ENCODE measurements around the gene PDE3A.

PDE3A gene

DNA sequence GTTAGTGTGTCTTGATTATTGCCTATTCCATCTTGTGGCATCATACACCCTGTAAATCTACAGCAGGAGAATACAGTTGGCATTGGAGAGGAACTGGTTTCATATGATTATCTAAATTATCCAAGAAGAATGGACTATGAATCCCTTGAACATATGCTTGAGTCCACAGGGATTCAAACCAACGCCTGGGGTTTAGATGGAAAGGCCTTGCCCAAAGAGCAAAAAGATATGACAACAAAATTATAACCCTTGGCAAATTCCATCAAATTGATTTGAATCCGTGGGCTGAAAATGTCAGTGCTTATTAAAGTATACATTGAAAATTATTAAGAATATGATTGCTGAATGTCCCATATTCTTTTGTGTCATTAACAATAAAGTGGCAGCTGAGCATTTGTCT, 108.2 kb downstream of the PDE3A start:
- no peak overlapping the region for H3K27ac Mint-ChIP-seq
- no peaks in the 10 kb centered on the region for H3K36me3 Mint-ChIP-seq
- ATAC-seq (no peak), DNase-seq (ENCODE audit: low spot score in 2 of 2) (no peak)
- H3K4me1 Mint-ChIP-seq = no peaks in the 10 kb centered on the region
- no peak overlapping the region for H3K4me3 Mint-ChIP-seq
- no peaks in the 10 kb centered on the region for H3K9me3 Mint-ChIP-seq

GRCh38 chr12:20477255-20477654, 108.9 kb downstream of the PDE3A start:
- no peak overlapping the region for H3K27ac Mint-ChIP-seq
- DNase-seq (ENCODE audit: low spot score in 2 of 2) = no peak
- no peak overlapping the region for H3K4me3 Mint-ChIP-seq
- no peaks in the 10 kb centered on the region for H3K36me3 Mint-ChIP-seq
- H3K4me1 Mint-ChIP-seq = no peaks in the 10 kb centered on the region
- H3K9me3 Mint-ChIP-seq = no peaks in the 10 kb centered on the region
- ATAC-seq = no peak

DNA sequence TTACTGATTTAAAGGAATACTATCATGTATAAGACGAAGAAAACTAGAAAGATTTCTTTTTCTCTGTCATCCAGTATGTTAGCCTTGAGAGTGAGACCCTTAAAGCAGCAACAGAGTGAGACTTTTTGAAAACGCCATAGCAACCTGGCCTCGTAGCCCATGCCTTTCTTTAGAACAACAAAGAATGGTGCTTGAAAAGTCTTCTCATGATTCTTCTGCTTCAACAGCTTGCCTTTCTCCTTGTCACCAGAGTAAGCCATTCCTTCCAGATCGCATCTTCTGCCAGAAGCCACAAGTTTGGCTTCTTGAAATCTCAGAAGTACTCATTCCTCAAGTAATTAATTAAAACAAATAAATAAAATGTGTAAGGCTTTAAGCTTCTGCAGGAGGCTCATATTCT, 109.3 kb downstream of the PDE3A start:
- no peaks in the 10 kb centered on the region for H3K9me3 Mint-ChIP-seq
- DNase-seq (ENCODE audit: low spot score in 2 of 2) = no peak

GRCh38 chr12:20482491-20483054, 114.2 kb downstream of the PDE3A start:
- no peak overlapping the region for H3K27ac Mint-ChIP-seq
- no peaks in the 10 kb centered on the region for H3K9me3 Mint-ChIP-seq
- DNase-seq (ENCODE audit: low spot score in 2 of 2) (no peak), ATAC-seq (no peak)
- no peaks in the 10 kb centered on the region for H3K4me1 Mint-ChIP-seq
- no peaks in the 10 kb centered on the region for H3K36me3 Mint-ChIP-seq
- no peak overlapping the region for H3K4me3 Mint-ChIP-seq

More for the DNA sequence above, 109.3 kb downstream of the PDE3A start:
- no peaks in the 10 kb centered on the region for H3K36me3 Mint-ChIP-seq
- H3K4me1 Mint-ChIP-seq = no peaks in the 10 kb centered on the region
- no peak overlapping the region for H3K27ac Mint-ChIP-seq
- H3K4me3 Mint-ChIP-seq = no peak overlapping the region
- no peak for ATAC-seq

GRCh38 chr12:20483776-20484175, 115.4 kb downstream of the PDE3A start:
- H3K4me3 Mint-ChIP-seq = no peak overlapping the region
- DNase-seq (ENCODE audit: low spot score in 2 of 2) (no peak), ATAC-seq (no peak)
- H3K27ac Mint-ChIP-seq = no peak overlapping the region
- H3K36me3 Mint-ChIP-seq = no peaks in the 10 kb centered on the region
- no peaks in the 10 kb centered on the region for H3K4me1 Mint-ChIP-seq
- no peaks in the 10 kb centered on the region for H3K9me3 Mint-ChIP-seq

- no peak for ATAC-seq
- DNase-seq (ENCODE audit: low spot score in 2 of 2) = no peak
- Mint-ChIP-seq H3K9me3 (no peaks in the 10 kb centered on the region), H3K27ac (no peak overlapping the region), H3K4me1 (no peaks in the 10 kb centered on the region), H3K4me3 (no peak overlapping the region), H3K36me3 (no peaks in the 10 kb centered on the region)
These were observed 117.9 kb downstream of the PDE3A start for GRCh38 chr12:20486233-20486632.

GRCh38 chr12:20487519-20487918, 119.2 kb downstream of the PDE3A start:
- Mint-ChIP-seq H3K36me3 (no peaks in the 10 kb centered on the region), H3K4me3 (no peak overlapping the region), H3K4me1 (peaks cover 5% of the 10 kb centered on the region), H3K27ac (no peak overlapping the region), H3K9me3 (peaks cover 3% of the 10 kb centered on the region)
- ATAC-seq = no peak
- DNase-seq (ENCODE audit: low spot score in 2 of 2) = no peak

DNA sequence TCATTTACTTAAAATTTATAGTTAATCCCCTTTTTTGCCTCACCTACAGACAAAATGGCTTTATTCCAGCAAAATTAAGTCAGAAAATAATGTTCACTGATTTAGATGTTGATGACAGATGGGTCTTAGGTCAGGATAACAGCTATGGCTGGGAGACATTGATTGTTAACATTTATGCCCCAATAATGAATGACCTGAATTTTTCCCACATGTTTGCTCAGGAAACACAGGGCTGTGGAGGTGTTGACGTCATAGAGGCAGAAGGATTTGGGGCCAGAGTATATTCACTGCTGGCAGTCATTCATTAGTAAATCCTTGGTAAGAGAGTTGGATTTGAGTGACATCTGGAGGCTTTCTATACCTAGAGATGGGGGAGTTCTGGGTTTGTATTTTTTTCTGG, 121.3 kb downstream of the PDE3A start:
- no peak for DNase-seq (ENCODE audit: low spot score in 2 of 2)
- peaks cover 7% of the 10 kb centered on the region for H3K4me1 Mint-ChIP-seq
- no peak overlapping the region for H3K27ac Mint-ChIP-seq
- H3K36me3 Mint-ChIP-seq = no peaks in the 10 kb centered on the region
- ATAC-seq = no peak
- H3K9me3 Mint-ChIP-seq = peaks cover 3% of the 10 kb centered on the region
- no peak overlapping the region for H3K4me3 Mint-ChIP-seq

GRCh38 chr12:20490213-20490612, 121.9 kb downstream of the PDE3A start:
- Mint-ChIP-seq H3K4me3 (no peak overlapping the region), H3K27ac (no peak overlapping the region), H3K36me3 (no peaks in the 10 kb centered on the region), H3K9me3 (peaks cover 3% of the 10 kb centered on the region), H3K4me1 (peaks cover 7% of the 10 kb centered on the region)
- ATAC-seq (no peak), DNase-seq (ENCODE audit: low spot score in 2 of 2) (no peak)

GRCh38 chr12:20491290-20491689, 123.0 kb downstream of the PDE3A start:
- Mint-ChIP-seq H3K9me3 (peaks cover 3% of the 10 kb centered on the region), H3K27ac (no peak overlapping the region), H3K4me1 (peaks cover 7% of the 10 kb centered on the region), H3K4me3 (no peak overlapping the region), H3K36me3 (no peaks in the 10 kb centered on the region)
- ATAC-seq (no peak), DNase-seq (ENCODE audit: low spot score in 2 of 2) (no peak)

- ATAC-seq (peak; percentile 92), DNase-seq (ENCODE audit: low spot score in 2 of 2) (peak in 1 of 2 donors; percentile 47)
- H3K36me3 Mint-ChIP-seq = no peaks in the 10 kb centered on the region
- H3K4me1 Mint-ChIP-seq = peaks cover 7% of the 10 kb centered on the region
- H3K9me3 Mint-ChIP-seq = peaks cover 3% of the 10 kb centered on the region
- no peak overlapping the region for H3K27ac Mint-ChIP-seq
- no peak overlapping the region for H3K4me3 Mint-ChIP-seq
These were observed 124.0 kb downstream of the PDE3A start for GRCh38 chr12:20492251-20492760.

DNA sequence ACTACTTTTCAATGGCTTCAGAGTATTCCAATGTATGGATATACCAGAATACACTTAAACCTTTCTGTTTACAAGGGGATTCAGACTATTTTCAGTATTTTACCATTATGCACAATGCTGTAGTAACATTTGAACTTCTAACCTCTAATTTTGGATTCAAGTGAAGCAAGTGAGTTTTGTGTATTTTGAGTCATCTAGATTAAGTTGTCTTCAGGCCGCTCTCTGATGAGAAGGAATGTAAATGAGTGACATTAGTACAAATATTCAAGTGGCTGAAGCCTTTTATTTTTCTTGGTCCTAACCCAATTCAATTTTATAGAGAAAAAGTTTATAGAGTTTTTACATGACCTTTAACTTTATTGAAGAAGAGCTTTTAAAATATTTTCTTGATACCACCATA, 125.6 kb downstream of the PDE3A start:
- no peak for ATAC-seq
- Mint-ChIP-seq H3K4me3 (no peak overlapping the region), H3K36me3 (no peaks in the 10 kb centered on the region), H3K9me3 (peaks cover 3% of the 10 kb centered on the region), H3K27ac (no peak overlapping the region), H3K4me1 (peaks cover 7% of the 10 kb centered on the region)
- no peak for DNase-seq (ENCODE audit: low spot score in 2 of 2)

DNA sequence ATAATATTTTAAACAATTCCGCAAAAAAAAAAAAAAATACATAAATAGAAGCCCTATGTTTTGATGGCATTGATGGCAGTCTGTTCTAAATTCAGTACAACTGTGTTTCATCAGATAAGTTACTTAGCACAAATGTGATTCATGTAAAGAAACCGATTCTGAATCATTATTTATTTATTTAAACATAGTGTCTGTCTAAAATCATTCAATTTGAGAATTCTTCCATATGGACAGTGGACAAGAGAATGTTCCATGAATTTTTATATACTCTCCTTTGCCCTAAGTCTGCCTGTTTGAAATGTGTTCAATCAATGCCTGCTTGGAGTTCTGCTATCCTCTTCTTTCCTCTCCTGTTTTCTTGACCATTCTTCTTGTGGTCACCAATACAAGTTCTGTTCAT, 126.5 kb downstream of the PDE3A start:
- Mint-ChIP-seq H3K9me3 (peaks cover 3% of the 10 kb centered on the region), H3K4me1 (peaks cover 7% of the 10 kb centered on the region), H3K4me3 (no peak overlapping the region), H3K36me3 (no peaks in the 10 kb centered on the region), H3K27ac (no peak overlapping the region)
- DNase-seq (ENCODE audit: low spot score in 2 of 2) (no peak), ATAC-seq (no peak)

DNA sequence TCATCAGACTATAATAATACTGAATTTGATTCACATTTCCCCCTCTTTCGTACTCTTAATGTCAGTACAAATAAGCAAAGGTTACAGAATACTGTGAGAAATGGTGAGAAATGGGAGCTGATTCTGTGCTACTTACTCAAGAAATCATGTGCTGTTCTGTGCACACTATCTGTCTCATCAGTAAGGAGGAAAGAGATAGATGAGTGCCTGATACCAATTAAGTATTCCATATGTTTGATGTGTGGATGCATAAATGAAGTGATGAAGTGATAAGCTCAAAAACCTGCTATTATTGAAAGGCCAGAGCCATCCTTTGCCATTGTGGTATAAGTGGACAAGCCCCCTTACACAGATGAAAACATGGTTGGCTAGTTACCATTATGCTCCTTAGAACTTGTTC, 127.7 kb downstream of the PDE3A start:
- no peak for DNase-seq (ENCODE audit: low spot score in 2 of 2)
- Mint-ChIP-seq H3K36me3 (no peaks in the 10 kb centered on the region), H3K4me3 (no peak overlapping the region), H3K9me3 (peaks cover 3% of the 10 kb centered on the region), H3K27ac (no peak overlapping the region), H3K4me1 (peaks cover 7% of the 10 kb centered on the region)
- no peak for ATAC-seq

DNA sequence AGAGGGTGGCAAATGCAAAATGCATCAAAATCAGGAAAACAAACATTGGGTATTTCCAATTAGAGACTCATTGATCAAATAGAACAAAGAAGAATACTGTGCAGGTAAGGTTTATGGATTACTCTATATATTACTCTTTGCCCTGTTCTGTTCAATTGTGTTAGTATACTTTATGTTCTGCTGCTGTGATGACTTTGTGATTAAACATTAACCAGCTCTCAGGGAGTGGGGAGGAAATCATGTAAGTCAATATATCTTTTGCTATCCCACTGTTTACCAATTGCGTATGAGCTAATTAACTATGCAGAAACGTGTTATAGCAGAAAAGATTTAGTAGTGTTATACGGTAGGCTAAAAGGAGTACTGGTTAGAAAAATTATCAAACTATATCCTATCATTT, 129.4 kb downstream of the PDE3A start:
- H3K9me3 Mint-ChIP-seq = no peaks in the 10 kb centered on the region
- no peaks in the 10 kb centered on the region for H3K4me1 Mint-ChIP-seq
- H3K27ac Mint-ChIP-seq = no peak overlapping the region
- no peaks in the 10 kb centered on the region for H3K36me3 Mint-ChIP-seq
- ATAC-seq (no peak), DNase-seq (ENCODE audit: low spot score in 2 of 2) (no peak)
- H3K4me3 Mint-ChIP-seq = no peak overlapping the region

GRCh38 chr12:20501958-20502357, 133.6 kb downstream of the PDE3A start:
- no peaks in the 10 kb centered on the region for H3K36me3 Mint-ChIP-seq
- no peak for ATAC-seq
- no peaks in the 10 kb centered on the region for H3K4me1 Mint-ChIP-seq

GRCh38 chr12:20503858-20504257, 135.5 kb downstream of the PDE3A start:
- Mint-ChIP-seq H3K4me1 (no peaks in the 10 kb centered on the region), H3K36me3 (no peaks in the 10 kb centered on the region), H3K9me3 (no peaks in the 10 kb centered on the region), H3K4me3 (no peak overlapping the region), H3K27ac (no peak overlapping the region)
- DNase-seq (ENCODE audit: low spot score in 2 of 2) (no peak), ATAC-seq (no peak)

More at GRCh38 chr12:20501958-20502357, 133.6 kb downstream of the PDE3A start:
- no peaks in the 10 kb centered on the region for H3K9me3 Mint-ChIP-seq
- no peak for DNase-seq (ENCODE audit: low spot score in 2 of 2)
- no peak overlapping the region for H3K4me3 Mint-ChIP-seq
- H3K27ac Mint-ChIP-seq = no peak overlapping the region
